Measurements from ENCODE around the gene ANO6.

DNA sequence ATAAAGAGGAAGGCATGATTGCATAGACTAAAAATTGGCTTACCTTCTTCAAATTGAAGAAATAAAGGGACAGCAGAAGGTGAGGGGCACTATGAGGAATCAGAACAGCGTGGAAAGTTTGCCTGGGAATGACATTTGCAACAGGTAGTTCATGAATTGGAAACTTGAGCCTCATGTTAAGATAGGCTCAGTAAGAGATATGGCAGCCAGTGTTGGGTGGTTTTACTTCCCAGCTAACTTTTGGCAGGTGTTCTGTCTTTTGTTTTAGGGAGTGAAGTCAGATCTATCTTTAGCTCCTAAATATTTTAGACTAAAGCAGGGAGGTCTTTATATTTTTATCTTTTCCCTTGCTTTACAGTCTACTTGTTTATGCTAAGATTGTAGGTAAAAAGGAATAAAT, 122.4 kb downstream of the ANO6 start:
- no peak for TF ChIP-seq TAF1 (IDR thresholded peaks at IDR 0.05; ENCODE audit: low read depth, low read length)
- no peak for TF ChIP-seq POLR2A (IDR thresholded peaks at IDR 0.05; ENCODE audit: low read depth, low read length)
- TF ChIP-seq POLR2AphosphoS5 (IDR thresholded peaks at IDR 0.05; ENCODE audit: low read depth, low read length) = no peak
- TF ChIP-seq PAX5 (IDR thresholded peaks at IDR 0.05; ENCODE audit: insufficient read depth, low read length, severe bottlenecking) = no peak
- TF ChIP-seq POU2F2 (IDR thresholded peaks at IDR 0.05; ENCODE audit: low read depth, low read length) = no peak

Measured in GM12891 (cell line).